Astrocyte (in vitro differentiated cells and primary cell): ENCODE measurements around the gene COL5A1. TPM values are rescaled to one million over a fixed set of nuclear protein-coding genes. Genes with fewer than 3 reads are reported as not detected.

Experiments used
- DNase-seq: peaks from one replicate; pipeline ENCODE4 v3.0.0-alpha.2; 2010; ENCODE audit warnings: low read depth
- FAIRE-seq: peaks from 2 replicates; lab custom pipeline; 2011; peaks lifted over from hg19 to GRCh38; lab: Jason Lieb, UNC
- H2AFZ ChIP-seq: 2 replicates; pipeline ENCODE4 v1.6.0; 2012; ENCODE audit warnings: low read depth, low read length, inconsistent platforms
- H3K27ac ChIP-seq: 2 replicates; pipeline ENCODE4 v1.5.1; 2011; ENCODE audit warnings: low read depth, low read length, inconsistent platforms
- H3K27me3 ChIP-seq: 2 replicates; pipeline ENCODE4 v1.6.0; 2011; ENCODE audit warnings: low read length, inconsistent platforms; ENCODE audit not compliant: insufficient read depth
- H3K36me3 ChIP-seq: 2 replicates; pipeline ENCODE4 v1.5.1; 2011; ENCODE audit warnings: low read length, inconsistent platforms; ENCODE audit not compliant: insufficient read depth
- H3K4me1 ChIP-seq: 2 replicates; pipeline ENCODE4 v1.5.1; 2011; ENCODE audit warnings: low read length, inconsistent platforms; ENCODE audit not compliant: insufficient read depth
- H3K4me2 ChIP-seq: 2 replicates; pipeline ENCODE4 v1.6.0; 2012; ENCODE audit warnings: low read length, inconsistent platforms
- H3K4me3 ChIP-seq: 2 replicates; pipeline ENCODE4 v1.5.1; 2011; ENCODE audit warnings: low read depth, mild to moderate bottlenecking, low read length, inconsistent platforms; ENCODE audit not compliant: insufficient read depth
- H3K79me2 ChIP-seq: 2 replicates; pipeline ENCODE4 v1.6.0; 2012; ENCODE audit warnings: mild to moderate bottlenecking, low read length, inconsistent platforms; ENCODE audit not compliant: insufficient read depth
- H3K9ac ChIP-seq: 2 replicates; pipeline ENCODE4 v1.6.0; 2012; ENCODE audit warnings: mild to moderate bottlenecking, low read length, inconsistent platforms
- H3K9me3 ChIP-seq: 2 replicates; pipeline ENCODE4 v1.5.1; 2012; ENCODE audit warnings: low read depth, mild to moderate bottlenecking, low read length, inconsistent platforms; ENCODE audit not compliant: insufficient read depth
- H4K20me1 ChIP-seq: 2 replicates; pipeline ENCODE4 v1.6.0; 2012; ENCODE audit warnings: low read length, inconsistent platforms; ENCODE audit not compliant: insufficient read depth
- H3K27ac Mint-ChIP-seq: one replicate; pipeline ENCODE4 v1.8.0; 2021; ENCODE audit warnings: mild to moderate bottlenecking, mixed read lengths; ENCODE audit not compliant: unreplicated experiment
- H3K27me3 Mint-ChIP-seq: one replicate; pipeline ENCODE4 v1.8.0; 2021; ENCODE audit warnings: low read depth, mixed read lengths; ENCODE audit not compliant: unreplicated experiment
- H3K36me3 Mint-ChIP-seq: one replicate; pipeline ENCODE4 v1.8.0; 2021; ENCODE audit warnings: low read depth, mixed read lengths; ENCODE audit not compliant: unreplicated experiment
- H3K4me1 Mint-ChIP-seq: one replicate; pipeline ENCODE4 v1.8.0; 2021; ENCODE audit warnings: low read depth, mixed read lengths; ENCODE audit not compliant: unreplicated experiment
- H3K4me3 Mint-ChIP-seq: one replicate; pipeline ENCODE4 v1.8.0; 2021; ENCODE audit warnings: mild to moderate bottlenecking, moderate library complexity, mixed read lengths; ENCODE audit not compliant: unreplicated experiment
- H3K9me3 Mint-ChIP-seq: one replicate; pipeline ENCODE4 v1.8.0; 2021; ENCODE audit warnings: mild to moderate bottlenecking, mixed read lengths; ENCODE audit not compliant: unreplicated experiment
- EZH2 ChIP-seq: IDR thresholded peaks from 2 replicates; pipeline ENCODE4 v1.6.1; 2012; ENCODE audit warnings: mild to moderate bottlenecking, low read length, inconsistent platforms; ENCODE audit not compliant: insufficient read depth
- total RNA-seq: library from RNA; stranded (reverse); gene quantifications from 2 replicates; pipeline ENCODE4 v1.2.1, GENCODE V29; 2021
- TF ChIP-seq, protein P1 (sequence below): IDR thresholded peaks from 2 replicates; pipeline ENCODE4 v1.5.1; 2011; ENCODE audit warnings: low read depth, mild to moderate bottlenecking, inconsistent platforms, low read length, moderate library complexity; ENCODE audit not compliant: insufficient read depth

The COL5A1 gene
- total RNA-seq, 1 donor from 2014 or later = 1,055 TPM

DNA sequence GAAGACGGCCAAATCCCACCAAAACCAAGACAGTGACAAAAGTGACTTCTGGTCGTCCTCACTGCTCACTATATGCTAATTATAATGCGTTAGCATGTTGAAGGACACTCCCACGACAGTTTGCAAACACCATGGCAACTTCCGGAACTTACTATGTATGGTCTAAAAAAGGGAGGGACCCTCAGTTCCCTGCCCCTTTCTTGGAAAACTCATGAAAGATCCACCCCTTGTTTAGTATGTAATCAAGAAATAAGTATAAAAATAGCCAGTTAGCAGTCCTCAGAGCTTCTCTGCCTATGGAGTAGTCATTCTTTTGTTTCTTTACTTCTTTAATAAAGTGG is 248.5 kb downstream of the COL5A1 start:
- H3K4me1 Mint-ChIP-seq = peaks cover 1% of the 10 kb centered on the region
- H3K4me3 Mint-ChIP-seq = no peak overlapping the region
- Histone ChIP-seq H3K36me3 (no peaks in the 10 kb centered on the region), H3K4me2 (no peak overlapping the region), H4K20me1 (no peaks in the 10 kb centered on the region), H3K4me3 (no peak overlapping the region), H2AFZ (no peak overlapping the region), H3K27me3 (peaks cover 7% of the 10 kb centered on the region), H3K4me1 (peaks cover 4% of the 10 kb centered on the region), H3K9me3 (no peaks in the 10 kb centered on the region), H3K79me2 (no peaks in the 10 kb centered on the region), H3K27ac (no peak overlapping the region), H3K9ac (no peak overlapping the region)
- DNase-seq = no peak
- peaks cover 3% of the 10 kb centered on the region for H3K36me3 Mint-ChIP-seq
- TF ChIP-seq, protein P1, sequence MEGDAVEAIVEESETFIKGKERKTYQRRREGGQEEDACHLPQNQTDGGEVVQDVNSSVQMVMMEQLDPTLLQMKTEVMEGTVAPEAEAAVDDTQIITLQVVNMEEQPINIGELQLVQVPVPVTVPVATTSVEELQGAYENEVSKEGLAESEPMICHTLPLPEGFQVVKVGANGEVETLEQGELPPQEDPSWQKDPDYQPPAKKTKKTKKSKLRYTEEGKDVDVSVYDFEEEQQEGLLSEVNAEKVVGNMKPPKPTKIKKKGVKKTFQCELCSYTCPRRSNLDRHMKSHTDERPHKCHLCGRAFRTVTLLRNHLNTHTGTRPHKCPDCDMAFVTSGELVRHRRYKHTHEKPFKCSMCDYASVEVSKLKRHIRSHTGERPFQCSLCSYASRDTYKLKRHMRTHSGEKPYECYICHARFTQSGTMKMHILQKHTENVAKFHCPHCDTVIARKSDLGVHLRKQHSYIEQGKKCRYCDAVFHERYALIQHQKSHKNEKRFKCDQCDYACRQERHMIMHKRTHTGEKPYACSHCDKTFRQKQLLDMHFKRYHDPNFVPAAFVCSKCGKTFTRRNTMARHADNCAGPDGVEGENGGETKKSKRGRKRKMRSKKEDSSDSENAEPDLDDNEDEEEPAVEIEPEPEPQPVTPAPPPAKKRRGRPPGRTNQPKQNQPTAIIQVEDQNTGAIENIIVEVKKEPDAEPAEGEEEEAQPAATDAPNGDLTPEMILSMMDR = no peak
- no peak for TF ChIP-seq EZH2
- no peak overlapping the region for H3K27ac Mint-ChIP-seq
- peaks cover 6% of the 10 kb centered on the region for H3K9me3 Mint-ChIP-seq
- peaks cover 31% of the 10 kb centered on the region for H3K27me3 Mint-ChIP-seq
- FAIRE-seq = no peak

GRCh38 chr9:134891053-134891452 is 249.4 kb downstream of the COL5A1 start:
- Mint-ChIP-seq H3K9me3 (peaks cover 6% of the 10 kb centered on the region), H3K27me3 (peaks cover 31% of the 10 kb centered on the region), H3K27ac (no peak overlapping the region), H3K36me3 (peaks cover 3% of the 10 kb centered on the region), H3K4me1 (peaks cover 6% of the 10 kb centered on the region), H3K4me3 (no peak overlapping the region)
- Histone ChIP-seq H3K79me2 (no peaks in the 10 kb centered on the region), H4K20me1 (peaks cover 5% of the 10 kb centered on the region), H2AFZ (no peak overlapping the region), H3K4me2 (no peak overlapping the region), H3K27me3 (peaks cover 7% of the 10 kb centered on the region), H3K4me1 (peaks cover 12% of the 10 kb centered on the region), H3K27ac (no peak overlapping the region), H3K9ac (no peak overlapping the region), H3K36me3 (no peaks in the 10 kb centered on the region), H3K4me3 (no peak overlapping the region), H3K9me3 (no peaks in the 10 kb centered on the region)
- no peak for TF ChIP-seq EZH2
- DNase-seq (no peak), FAIRE-seq (no peak)

DNA sequence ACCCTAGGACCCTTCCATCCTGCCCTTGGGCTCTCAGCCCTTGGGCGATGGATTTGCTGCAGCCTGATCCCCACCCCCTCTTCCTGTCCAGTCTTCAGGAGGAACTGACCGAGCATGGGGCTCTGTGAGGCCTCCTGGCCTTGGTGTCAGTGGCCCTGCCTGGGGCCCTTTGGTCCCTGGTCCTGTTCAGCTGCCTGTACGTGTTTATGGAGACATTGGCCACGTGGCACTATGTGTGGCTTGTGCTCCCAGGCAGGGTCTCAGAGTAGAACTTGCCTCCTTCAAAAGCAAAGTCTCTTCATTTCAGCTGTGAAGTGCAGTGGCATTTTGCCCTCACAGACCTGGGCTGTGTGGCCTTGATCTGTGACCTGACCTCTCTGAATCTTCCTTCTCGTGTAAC is 250.1 kb downstream of the COL5A1 start:
- H3K9me3 Mint-ChIP-seq = peaks cover 5% of the 10 kb centered on the region
- no peak overlapping the region for H3K4me3 ChIP-seq
- H3K27me3 Mint-ChIP-seq = peaks cover 25% of the 10 kb centered on the region
- TF ChIP-seq, protein P1 = no peak
- TF ChIP-seq EZH2 = no peak
- no peaks in the 10 kb centered on the region for H3K79me2 ChIP-seq
- H3K27ac ChIP-seq = no peak overlapping the region
- H2AFZ ChIP-seq = no peak overlapping the region
- FAIRE-seq = no peak
- peaks cover 3% of the 10 kb centered on the region for H3K36me3 Mint-ChIP-seq
- H3K9ac ChIP-seq = no peak overlapping the region
- H3K9me3 ChIP-seq = no peaks in the 10 kb centered on the region
- no peak for DNase-seq
- H3K27ac Mint-ChIP-seq = no peak overlapping the region
- no peak overlapping the region for H3K4me3 Mint-ChIP-seq
- H4K20me1 ChIP-seq = peaks cover 5% of the 10 kb centered on the region
- no peaks in the 10 kb centered on the region for H3K36me3 ChIP-seq
- peaks cover 19% of the 10 kb centered on the region for H3K4me1 ChIP-seq
- peaks cover 7% of the 10 kb centered on the region for H3K27me3 ChIP-seq
- peaks cover 11% of the 10 kb centered on the region for H3K4me1 Mint-ChIP-seq
- H3K4me2 ChIP-seq = no peak overlapping the region
